Measurements from ENCODE around the gene OPRM1. TPM values are rescaled to one million over a fixed set of nuclear protein-coding genes. Genes with fewer than 3 reads are reported as not detected.

Gene OPRM1
- total RNA-seq, 1 experiment from 2014 or later = not detected

DNA sequence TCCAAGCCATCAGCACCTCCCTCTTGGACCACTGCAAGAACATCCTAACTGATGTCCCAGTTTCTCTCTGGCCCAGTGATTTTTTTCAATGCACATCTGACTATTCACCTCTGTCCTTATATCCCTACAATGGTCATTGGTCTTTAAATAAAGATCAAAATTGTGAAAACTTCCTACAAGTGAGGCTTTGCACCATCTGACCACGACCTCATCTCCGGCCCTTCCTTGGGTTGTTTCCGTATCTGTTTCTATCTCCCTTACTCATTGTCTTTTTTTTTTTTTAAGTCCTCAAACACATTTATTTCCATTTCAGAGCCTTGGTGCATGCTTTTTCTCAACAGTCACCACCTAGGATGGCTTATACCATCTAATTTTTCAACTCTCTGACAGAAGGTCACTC is 229.4 kb downstream of the OPRM1 start:
- Histone ChIP-seq H2BK15ac (ENCODE audit: low read depth, low read length) (no peak overlapping the region), H3K9ac (ENCODE audit: extremely low read depth, insufficient read length, low read length) (no peak overlapping the region), H2BK5ac (ENCODE audit: insufficient read length, low read length) (no peak overlapping the region), H4K8ac (replicated peaks; ENCODE audit: insufficient read length, low read depth, low read length) (no peak overlapping the region), H3K27ac (ENCODE audit: insufficient read length, low read depth, low read length) (no peak overlapping the region), H3K79me1 (ENCODE audit: insufficient read depth, low read depth, low read length, poor library complexity, severe bottlenecking) (no peaks in the 10 kb centered on the region), H4K20me1 (ENCODE audit: control insufficient read depth, insufficient read depth, insufficient read length) (no peaks in the 10 kb centered on the region), H2AFZ (ENCODE audit: low read length) (no peak overlapping the region), H3K14ac (ENCODE audit: insufficient read depth, low read length) (no peak overlapping the region), H2AK5ac (ENCODE audit: insufficient read length, low read length) (no peak overlapping the region), H3K9me3 (ENCODE audit: control insufficient read depth, low read depth, low read length) (no peaks in the 10 kb centered on the region), H3K18ac (ENCODE audit: insufficient read length, low read depth, low read length) (no peak overlapping the region), H4K91ac (ENCODE audit: insufficient read length, low read depth, low read length) (no peak overlapping the region), H2BK20ac (ENCODE audit: low read depth, low read length, poor library complexity, severe bottlenecking) (no peak overlapping the region), H3K23ac (ENCODE audit: insufficient read length, low read depth, low read length) (no peak overlapping the region), H4K5ac (ENCODE audit: insufficient read length, low read depth, low read length) (no peak overlapping the region), H3T11ph (ENCODE audit: low read length) (no peak overlapping the region), H3K4me2 (ENCODE audit: insufficient read depth, insufficient read length, low read length) (no peak overlapping the region), H2BK12ac (ENCODE audit: insufficient read length, low read depth, low read length) (no peak overlapping the region), H3K23me2 (ENCODE audit: insufficient read length, low read depth, low read length, poor library complexity, severe bottlenecking) (no peaks in the 10 kb centered on the region), H3K56ac (ENCODE audit: insufficient read length, low read depth, low read length) (no peak overlapping the region), H3K27me3 (ENCODE audit: insufficient read depth, low read length) (no peaks in the 10 kb centered on the region), H3K79me2 (ENCODE audit: insufficient read depth, low read length) (no peaks in the 10 kb centered on the region), H2BK120ac (ENCODE audit: low read depth, low read length, poor library complexity, severe bottlenecking) (no peak overlapping the region), H3K4me1 (ENCODE audit: insufficient read depth, low read length) (no peaks in the 10 kb centered on the region), H3K4ac (ENCODE audit: low read depth, low read length) (no peak overlapping the region)
- Mint-ChIP-seq H3K27me3 (ENCODE audit: low read depth) (peaks cover 3% of the 10 kb centered on the region; the same call in 1 of the 2 replicates), H3K4me1 (no peaks in the 10 kb centered on the region), H3K27ac (no peak overlapping the region), H3K36me3 (ENCODE audit: insufficient read depth in 1 of 3, low read depth in 3 of 3) (peaks cover 0 to 15% (median 3%) of the 10 kb centered on the region in 3 experiments; a peak in 4 of 7 replicates), H3K9me3 (peaks cover 15 to 16% of the 10 kb centered on the region in 2 experiments), H3K4me3 (no peak overlapping the region)
- whole genome bisulfite sequencing (ENCODE audit: extremely low coverage, insufficient read length, low lambda C conversion rate) = no CpG with 5 or more reads among the region's 3 CpGs
- no peak for DNase-seq
- TF ChIP-seq, protein P1, sequence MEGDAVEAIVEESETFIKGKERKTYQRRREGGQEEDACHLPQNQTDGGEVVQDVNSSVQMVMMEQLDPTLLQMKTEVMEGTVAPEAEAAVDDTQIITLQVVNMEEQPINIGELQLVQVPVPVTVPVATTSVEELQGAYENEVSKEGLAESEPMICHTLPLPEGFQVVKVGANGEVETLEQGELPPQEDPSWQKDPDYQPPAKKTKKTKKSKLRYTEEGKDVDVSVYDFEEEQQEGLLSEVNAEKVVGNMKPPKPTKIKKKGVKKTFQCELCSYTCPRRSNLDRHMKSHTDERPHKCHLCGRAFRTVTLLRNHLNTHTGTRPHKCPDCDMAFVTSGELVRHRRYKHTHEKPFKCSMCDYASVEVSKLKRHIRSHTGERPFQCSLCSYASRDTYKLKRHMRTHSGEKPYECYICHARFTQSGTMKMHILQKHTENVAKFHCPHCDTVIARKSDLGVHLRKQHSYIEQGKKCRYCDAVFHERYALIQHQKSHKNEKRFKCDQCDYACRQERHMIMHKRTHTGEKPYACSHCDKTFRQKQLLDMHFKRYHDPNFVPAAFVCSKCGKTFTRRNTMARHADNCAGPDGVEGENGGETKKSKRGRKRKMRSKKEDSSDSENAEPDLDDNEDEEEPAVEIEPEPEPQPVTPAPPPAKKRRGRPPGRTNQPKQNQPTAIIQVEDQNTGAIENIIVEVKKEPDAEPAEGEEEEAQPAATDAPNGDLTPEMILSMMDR (conservative IDR thresholded peaks at IDR 0.05) = no peak

All from H9 (cell line).